CD4-positive, alpha-beta T cell treated with Interleukin-15 for 1 hour (primary cell): ENCODE measurements around the gene CBR4.
"Not testable (repeated sequence)": the region's sequence is repeated elsewhere in the genome, so short reads cannot be mapped to it uniquely, and the experiment has no call there.

Source experiments
- DNase-seq: peaks from one replicate; pipeline ENCODE4 v3.0.0-alpha.2; 2020

CBR4 gene

GRCh38 chr4:169010125-169011023 lies at the start of gene CBR4:
Gene CBR4 (minus strand): TSS chr4:169010255. CDS start chr4:169010089, 166 bp downstream.
- peak; percentile 98 for DNase-seq

GRCh38 chr4:169059306-169060211 lies 49.5 kb upstream of the CBR4 start:
- DNase-seq: no peak

- no peak for DNase-seq
These were observed 48.3 kb upstream of the CBR4 start for GRCh38 chr4:169058312-169058711.

- no peak for DNase-seq
These were observed 44.8 kb upstream of the CBR4 start for GRCh38 chr4:169054879-169055278.

GRCh38 chr4:169052594-169052945 lies 42.5 kb upstream of the CBR4 start:
- DNase-seq: no peak

GRCh38 chr4:169051761-169052593 lies 41.9 kb upstream of the CBR4 start:
- no peak for DNase-seq

GRCh38 chr4:169050881-169051760 lies 41.1 kb upstream of the CBR4 start:
- no peak for DNase-seq

- no peak for DNase-seq
These were observed 40.2 kb upstream of the CBR4 start for GRCh38 chr4:169050284-169050683.

- DNase-seq: no peak
These were observed 38.9 kb upstream of the CBR4 start for GRCh38 chr4:169048868-169049414.

GRCh38 chr4:169047956-169048355 lies 37.9 kb upstream of the CBR4 start:
- no peak for DNase-seq

GRCh38 chr4:169045862-169046584 lies 36.0 kb upstream of the CBR4 start:
- no peak for DNase-seq

GRCh38 chr4:169044714-169045447 lies 34.8 kb upstream of the CBR4 start:
- no peak for DNase-seq

GRCh38 chr4:169042608-169043007 lies 32.6 kb upstream of the CBR4 start:
- DNase-seq: no peak

- DNase-seq: no peak
These were observed 30.7 kb upstream of the CBR4 start for GRCh38 chr4:169040559-169041261.

GRCh38 chr4:169039251-169039954 lies 29.3 kb upstream of the CBR4 start:
- DNase-seq: no peak

GRCh38 chr4:169037506-169037905 lies 27.5 kb upstream of the CBR4 start:
- DNase-seq: no peak

GRCh38 chr4:169035871-169036620 lies 26.0 kb upstream of the CBR4 start:
- DNase-seq: not testable (repeated sequence)

- no peak for DNase-seq
These were observed 23.6 kb upstream of the CBR4 start for GRCh38 chr4:169033660-169034059.
